ENCODE measurements around the gene PPP1R12B.
"Not testable (repeated sequence)": the region's sequence is repeated elsewhere in the genome, so short reads cannot be mapped to it uniquely, and the experiment has no call there.

The PPP1R12B gene

GRCh38 chr1:202597090-202597761 lies 248.7 kb downstream of the PPP1R12B start:
- DNase-seq, result no peak

- DNase-seq, result peak in 20 of 56 donors; percentile 10 to 46 (median 22)
Observed at GRCh38 chr1:202599669-202600431, 251.4 kb downstream of the PPP1R12B start.

- no peak for DNase-seq
Observed at GRCh38 chr1:202600432-202601041, 252.0 kb downstream of the PPP1R12B start.

GRCh38 chr1:202603435-202603834 lies 254.9 kb downstream of the PPP1R12B start:
- no peak for DNase-seq

GRCh38 chr1:202605515-202605914 lies 257.0 kb downstream of the PPP1R12B start:
- DNase-seq, result no peak

- not testable (repeated sequence) for DNase-seq
Observed at GRCh38 chr1:202612036-202612435, 263.5 kb downstream of the PPP1R12B start.

- DNase-seq, result no peak
Observed at GRCh38 chr1:202613571-202613970, 265.1 kb downstream of the PPP1R12B start.

GRCh38 chr1:202614363-202615207 lies 266.1 kb downstream of the PPP1R12B start:
- DNase-seq, result not testable (repeated sequence)

- DNase-seq, result not testable (repeated sequence)
Observed at GRCh38 chr1:202615208-202615500, 266.7 kb downstream of the PPP1R12B start.

- peak in 14 of 56 donors; percentile 7 to 55 (median 24) for DNase-seq
Observed at GRCh38 chr1:202615501-202616354, 267.2 kb downstream of the PPP1R12B start.

- DNase-seq, result no peak
Observed at GRCh38 chr1:202616355-202616915, 267.9 kb downstream of the PPP1R12B start.

GRCh38 chr1:202619012-202619411 lies 270.5 kb downstream of the PPP1R12B start:
- not testable (repeated sequence) for DNase-seq

GRCh38 chr1:202619505-202619904 lies 271.0 kb downstream of the PPP1R12B start:
- no peak for DNase-seq

- not testable (repeated sequence) for DNase-seq
Observed at GRCh38 chr1:202620036-202620435, 271.5 kb downstream of the PPP1R12B start.

GRCh38 chr1:202621446-202621845 lies 272.9 kb downstream of the PPP1R12B start:
- no peak for DNase-seq

GRCh38 chr1:202622388-202622787 lies 273.9 kb downstream of the PPP1R12B start:
- DNase-seq, result no peak

GRCh38 chr1:202623075-202623474 lies 274.6 kb downstream of the PPP1R12B start:
- peak in 1 of 56 donors; percentile 17 for DNase-seq

GRCh38 chr1:202623476-202623875 lies 275.0 kb downstream of the PPP1R12B start:
- peak in 2 of 56 donors; percentile 15 to 19 for DNase-seq

- DNase-seq, result no peak
Observed at GRCh38 chr1:202624088-202624780, 275.7 kb downstream of the PPP1R12B start.

- no peak for DNase-seq
Observed at GRCh38 chr1:202624781-202625108, 276.2 kb downstream of the PPP1R12B start.

All from amygdala (tissue), 56 donors.